Activated naive CD8-positive, alpha-beta T cell treated with anti-CD3 and anti-CD28 coated beads, Interleukin-2, amount 50 U/mL, for 16 hours (primary cell): ENCODE data around the gene LRRC49.
"Not testable (repeated sequence)": the region's sequence is repeated elsewhere in the genome, so short reads cannot be mapped to it uniquely, and the experiment has no call there.

Experiments used
- DNase-seq: peaks from one replicate; pipeline ENCODE4 v3.0.0-alpha.2; 2020; ENCODE audit warnings: low read depth, low spot score

Gene LRRC49, protein sequence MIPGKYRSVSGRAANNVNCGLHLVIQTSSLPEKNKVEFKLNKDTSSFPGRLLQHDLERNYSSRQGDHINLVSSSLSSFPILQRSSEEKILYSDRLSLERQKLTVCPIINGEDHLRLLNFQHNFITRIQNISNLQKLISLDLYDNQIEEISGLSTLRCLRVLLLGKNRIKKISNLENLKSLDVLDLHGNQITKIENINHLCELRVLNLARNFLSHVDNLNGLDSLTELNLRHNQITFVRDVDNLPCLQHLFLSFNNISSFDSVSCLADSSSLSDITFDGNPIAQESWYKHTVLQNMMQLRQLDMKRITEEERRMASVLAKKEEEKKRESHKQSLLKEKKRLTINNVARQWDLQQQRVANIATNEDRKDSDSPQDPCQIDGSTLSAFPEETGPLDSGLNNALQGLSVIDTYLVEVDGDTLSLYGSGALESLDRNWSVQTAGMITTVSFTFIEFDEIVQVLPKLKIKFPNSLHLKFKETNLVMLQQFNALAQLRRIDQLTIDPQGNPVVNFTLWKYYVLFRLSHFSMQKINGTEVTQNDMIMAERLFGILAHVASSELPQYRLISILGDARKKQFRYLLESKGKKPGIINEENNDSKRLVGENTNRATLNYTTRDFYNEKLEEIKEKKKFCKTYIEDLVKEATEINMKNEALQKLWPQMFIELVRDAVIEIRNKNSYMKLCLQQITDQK

GRCh38 chr15:70892002-70892911 lies at the start of gene LRRC49, which contains the start of gene THAP10:
Gene LRRC49 (plus strand): TSS chr15:70892826. CDS start chr15:70892895, 69 bp downstream.
Gene THAP10 (minus strand): TSS chr15:70892433. CDS start chr15:70892272, 161 bp downstream.
- no peak for DNase-seq

GRCh38 chr15:70845602-70846360 lies 46.8 kb upstream of the LRRC49 start:
- DNase-seq: no peak

- no peak for DNase-seq
Measured at GRCh38 chr15:70851889-70852288, 40.7 kb upstream of the LRRC49 start.

GRCh38 chr15:70852501-70853317 lies 39.9 kb upstream of the LRRC49 start:
- DNase-seq: no peak

- DNase-seq: no peak
Measured at GRCh38 chr15:70853318-70853972, 39.2 kb upstream of the LRRC49 start.

DNA sequence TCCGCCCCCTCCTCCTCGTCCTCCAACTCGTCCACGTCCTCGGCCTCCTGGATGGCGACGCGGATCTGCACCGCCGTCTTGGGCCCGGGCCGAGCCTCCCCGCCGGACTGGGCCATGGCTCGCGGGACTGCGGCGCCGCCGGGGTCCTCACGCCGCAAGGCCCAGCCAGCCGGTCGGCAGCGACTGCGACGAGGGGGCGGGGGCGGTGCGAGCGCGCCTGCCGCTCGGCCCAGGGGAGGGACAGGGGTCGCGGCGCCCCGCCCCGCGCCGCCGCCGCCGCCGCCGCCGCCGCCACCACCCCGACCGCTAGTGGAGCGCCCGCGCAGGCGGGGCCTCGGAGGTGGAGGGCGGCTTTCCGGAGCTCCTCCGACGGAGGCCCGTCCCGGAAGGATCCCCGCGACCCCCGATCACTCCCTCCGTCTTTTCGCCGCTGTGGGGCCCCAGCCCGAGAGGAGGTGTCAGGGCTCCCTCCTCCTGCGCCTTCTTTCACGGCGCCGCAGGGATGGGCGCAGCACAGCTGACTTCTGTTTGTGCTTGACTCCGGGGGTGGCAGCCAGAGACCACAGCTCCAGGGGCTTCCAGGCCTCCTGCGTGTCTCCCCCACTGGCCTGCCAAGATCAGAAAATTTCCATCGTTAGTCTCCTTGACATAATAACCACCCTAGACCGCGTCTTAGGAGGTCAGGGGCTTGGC lies 38.5 kb upstream of the LRRC49 start, which contains the start of gene LARP6:
Gene LARP6, minus strand, starts transcription at position 185 of the 693 bp plus-strand sequence. Its CDS starts 69 bp downstream, at position 116.
- DNase-seq: no peak

DNA sequence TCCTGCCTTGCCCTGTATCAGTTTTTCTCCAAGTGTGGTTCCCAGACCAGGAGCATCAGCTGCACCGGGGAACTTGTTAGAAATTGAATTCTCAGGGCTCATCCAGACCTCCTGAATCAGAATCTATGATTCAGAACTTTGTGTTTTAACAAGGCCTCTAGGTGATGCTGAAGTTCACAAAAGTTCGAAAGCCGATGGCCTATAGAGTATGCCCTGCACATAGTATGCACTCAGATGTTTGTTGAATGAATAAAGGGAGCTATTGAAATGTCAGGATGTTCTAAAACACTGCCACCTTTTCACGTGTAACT lies 38.0 kb upstream of the LRRC49 start:
- no peak for DNase-seq

DNA sequence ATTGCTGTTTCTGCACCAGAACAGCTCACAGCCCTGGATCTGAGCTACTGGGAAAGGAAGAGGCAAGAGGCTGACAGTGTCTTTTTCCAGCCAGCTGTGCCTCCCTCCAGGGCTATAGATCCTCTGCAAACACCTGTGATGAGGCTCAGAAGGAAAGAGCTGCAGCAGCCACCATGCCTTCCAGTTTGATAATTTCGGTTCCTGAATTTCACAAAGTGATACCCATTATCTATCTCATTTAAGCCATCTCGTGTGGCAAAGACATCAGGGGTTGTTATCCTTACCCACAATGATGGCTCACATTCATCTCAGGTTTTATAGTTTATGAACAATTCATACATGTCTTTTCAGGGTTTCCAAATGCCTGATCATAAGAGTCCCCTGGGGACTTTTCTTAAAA lies 36.9 kb upstream of the LRRC49 start:
- no peak for DNase-seq

DNA sequence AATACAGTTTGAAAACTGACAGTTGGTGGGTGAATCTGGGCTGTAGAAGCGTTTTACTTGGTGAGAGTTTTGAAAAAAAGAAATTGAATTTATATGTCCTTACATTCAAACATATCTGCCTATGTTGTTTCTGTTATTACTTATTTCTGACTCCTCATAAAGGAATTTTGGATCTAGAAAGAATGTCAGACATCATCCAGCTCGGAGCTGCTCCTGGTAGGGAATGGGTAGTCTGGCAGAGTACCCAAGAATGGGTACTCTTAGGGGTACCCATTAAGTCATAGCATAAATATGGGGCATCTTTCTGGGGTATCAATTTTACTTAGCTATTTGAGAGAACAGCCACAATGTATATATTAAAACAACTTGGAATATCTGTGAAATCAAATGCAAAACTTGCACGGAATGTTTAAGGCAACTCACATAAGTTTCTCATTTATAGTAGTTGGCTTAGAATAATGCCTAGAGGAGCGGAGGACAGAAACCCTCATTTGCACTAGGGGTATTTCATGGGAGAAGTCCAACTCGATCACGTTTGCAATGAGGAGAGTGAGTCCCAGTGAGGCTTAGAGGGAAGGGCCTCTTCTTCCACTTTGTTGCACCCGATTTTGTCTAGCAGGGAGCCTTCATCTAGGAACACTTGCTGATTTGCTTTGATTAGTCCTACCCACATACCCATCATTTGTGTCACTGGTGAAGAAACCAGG lies 36.3 kb upstream of the LRRC49 start:
- no peak for DNase-seq

DNA sequence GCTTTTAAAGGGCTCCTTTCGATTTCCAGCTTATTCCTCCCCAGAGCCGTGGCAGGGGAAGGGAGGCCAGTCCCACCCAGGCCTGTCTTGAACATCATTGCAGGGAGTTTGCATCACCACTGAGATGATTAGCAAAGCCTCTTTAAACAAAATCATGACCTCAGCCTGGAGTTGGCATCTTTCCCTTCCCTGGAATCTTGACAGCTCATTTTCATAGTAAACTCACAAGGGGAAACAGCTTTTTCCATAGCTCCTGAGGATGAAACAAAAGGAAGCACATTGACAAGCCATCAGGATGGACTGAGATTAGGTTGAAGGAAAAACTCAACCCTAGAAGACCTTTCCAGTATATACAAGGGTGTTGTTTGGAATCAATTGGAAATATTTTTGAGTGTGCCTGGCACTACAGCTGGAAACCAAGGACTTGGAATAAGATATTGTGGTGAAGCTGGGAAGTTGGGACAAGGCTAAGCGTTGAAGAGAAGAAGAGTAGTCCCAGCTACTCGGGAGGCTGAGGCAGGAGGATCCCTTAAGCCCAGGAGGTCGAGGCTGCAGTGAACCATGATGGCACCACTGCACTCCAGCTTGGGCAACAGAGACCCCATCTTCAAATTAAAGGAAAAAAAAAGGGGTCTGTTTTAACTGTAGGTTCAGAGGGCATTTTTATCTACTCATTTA lies 35.6 kb upstream of the LRRC49 start:
- no peak for DNase-seq

- DNase-seq: no peak
Measured at GRCh38 chr15:70857562-70858285, 34.9 kb upstream of the LRRC49 start.

DNA sequence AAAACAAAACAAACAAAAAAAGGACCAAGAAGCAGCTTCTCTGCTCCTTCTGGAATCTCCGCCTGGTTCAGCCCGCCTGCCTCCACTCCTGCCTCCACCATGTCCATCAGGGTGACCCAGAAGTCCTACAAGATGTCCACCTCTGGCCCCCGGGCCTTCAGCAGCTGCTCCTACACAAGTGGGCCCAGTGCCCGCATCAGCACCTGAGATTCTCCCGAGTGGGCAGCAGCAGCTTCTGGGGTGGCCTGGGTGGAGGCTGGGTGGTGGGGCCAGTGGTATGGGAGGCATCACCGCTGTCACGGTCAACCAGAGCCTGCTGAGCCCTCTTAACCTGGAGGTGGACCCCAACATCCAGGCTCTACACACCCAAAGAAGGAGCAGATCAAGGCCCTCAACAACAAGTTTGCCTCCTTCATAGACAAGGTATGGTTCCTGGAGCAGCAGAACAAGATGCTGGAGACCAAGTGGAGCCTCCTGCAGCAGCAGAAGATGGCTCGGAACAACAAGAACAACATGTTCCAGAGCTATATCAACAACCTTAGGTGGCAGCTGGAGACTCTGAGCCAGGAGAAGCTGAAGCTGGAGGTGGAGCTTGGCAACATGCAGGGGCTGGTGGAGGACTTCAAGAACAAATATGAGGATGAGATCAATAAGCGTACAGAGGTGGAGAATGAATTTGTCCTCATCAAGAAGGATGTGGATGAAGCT lies 33.9 kb upstream of the LRRC49 start:
- not testable (repeated sequence) for DNase-seq

DNA sequence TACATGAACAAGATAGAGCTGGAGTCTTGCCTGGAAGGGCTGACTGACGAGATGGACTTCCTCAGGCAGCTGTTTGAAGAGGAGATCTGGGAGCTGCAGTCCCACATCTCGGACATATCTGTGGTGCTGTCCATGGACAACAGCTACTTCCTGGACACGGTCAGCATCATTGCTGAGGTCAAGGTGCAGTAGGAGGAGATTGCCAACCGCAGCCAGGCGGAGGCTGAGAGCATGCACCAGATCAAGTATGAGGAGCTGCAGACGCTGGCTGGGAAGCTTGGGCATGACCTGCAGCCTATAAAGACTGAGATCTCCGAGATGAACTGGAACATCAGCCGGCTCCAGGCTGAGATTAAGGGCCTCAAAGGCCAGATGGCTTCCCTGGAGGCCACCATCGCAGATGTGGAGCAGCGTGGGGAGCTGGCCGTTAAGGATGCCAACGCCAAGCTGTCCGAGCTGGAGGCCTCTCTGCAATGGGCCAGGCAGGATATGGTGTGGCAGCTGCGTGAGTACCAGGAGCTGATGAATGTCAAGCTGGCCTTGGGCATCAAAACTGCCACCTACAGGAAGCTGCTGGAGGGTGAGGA lies 33.2 kb upstream of the LRRC49 start:
- no peak for DNase-seq

GRCh38 chr15:70859998-70860397 lies 32.6 kb upstream of the LRRC49 start:
- no peak for DNase-seq

DNA sequence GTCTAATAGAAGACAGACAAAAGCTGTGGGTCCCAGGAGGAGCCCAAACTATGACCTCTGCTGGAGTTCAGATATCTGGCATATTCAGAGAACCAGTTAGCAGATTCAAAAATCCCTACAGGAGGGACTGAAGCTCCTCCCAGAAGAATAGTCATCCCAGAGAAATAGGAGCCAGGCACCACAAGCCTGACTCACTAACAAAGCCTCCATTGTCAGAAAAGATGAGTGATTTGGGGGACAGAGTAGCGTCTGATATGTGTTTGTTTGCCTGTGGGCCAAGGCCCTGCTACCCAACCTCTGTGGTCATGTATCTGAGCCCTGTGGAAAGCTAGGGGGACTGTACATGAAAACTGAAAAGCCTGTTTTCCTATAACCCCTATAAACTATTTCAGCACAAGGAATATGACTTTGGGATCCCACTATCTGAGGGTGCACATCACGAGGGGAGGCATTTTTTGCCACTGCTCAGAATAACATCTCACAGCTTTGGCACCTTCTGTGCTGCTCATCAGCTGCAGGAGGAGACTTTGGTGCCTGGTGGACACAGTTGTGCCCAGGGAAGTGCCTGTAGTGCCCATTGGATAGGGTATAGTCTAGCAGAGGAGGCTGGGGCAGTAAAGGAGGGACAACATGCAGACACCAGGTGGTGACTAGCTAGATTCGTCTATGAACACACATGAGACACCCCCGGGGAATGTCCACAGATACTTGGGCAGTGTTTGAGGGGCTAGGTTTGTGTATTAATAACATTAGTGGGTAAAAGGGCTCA lies 29.0 kb upstream of the LRRC49 start:
- no peak for DNase-seq
